Right atrium auricular region (tissue), 2 donors: ENCODE data around the gene MAGI2. TPM values are rescaled to one million over a fixed set of nuclear protein-coding genes. Genes with fewer than 3 reads are reported as not detected.

Experiments used
- DNase-seq: peaks from one replicate; pipeline ENCODE4 v3.0.0-alpha.2; 2019; ENCODE audit warnings: low spot score
- H3K27ac ChIP-seq, 2 donors: fragments of 200-600 bp; sonication (generic); 1 replicate in 1 of 2; 2 replicates in 1 of 2; pipeline ENCODE4 v1.5.1; 2016 to 2019
- H3K27me3 ChIP-seq, 2 donors: fragments of 200-600 bp; sonication (generic); one replicate each; pipeline versions ENCODE4 v1.5.1 to v1.6.0; 2017 to 2019
- H3K36me3 ChIP-seq: fragments of 200-600 bp; sonication (generic); one replicate; pipeline ENCODE4 v1.5.1; 2016
- H3K4me1 ChIP-seq, 2 donors: fragments of 200-600 bp; sonication (generic); one replicate each; pipeline versions ENCODE4 v1.5.1 to v1.6.0; 2017 to 2019
- H3K4me3 ChIP-seq, 2 donors: fragments of 200-600 bp; sonication (generic); 1 replicate in 1 of 2; 2 replicates in 1 of 2; pipeline ENCODE4 v1.5.1; 2017 to 2019; ENCODE audit warnings: mild to moderate bottlenecking in 1 of 2, moderate library complexity in 1 of 2
- H3K9me3 ChIP-seq, 2 donors: fragments of 200-600 bp; sonication (generic); one replicate each; pipeline ENCODE4 v1.5.1; 2019
- CTCF ChIP-seq, 2 donors: fragments of 200-600 bp; sonication (generic); IDR thresholded peaks; one replicate each; pipeline ENCODE4 v1.5.1; 2019; ENCODE audit warnings: antibody characterized with exemption in 2 of 2
- total RNA-seq, 2 donors: library from RNA; depleted of rRNA; stranded (reverse); fragments of >200 nt; gene quantifications; one replicate each; pipeline ENCODE4 v1.1.0, GENCODE V29; 2016

Gene MAGI2
- total RNA-seq, 2 donors from 2014 or later = 5.9 to 6.0 TPM

DNA sequence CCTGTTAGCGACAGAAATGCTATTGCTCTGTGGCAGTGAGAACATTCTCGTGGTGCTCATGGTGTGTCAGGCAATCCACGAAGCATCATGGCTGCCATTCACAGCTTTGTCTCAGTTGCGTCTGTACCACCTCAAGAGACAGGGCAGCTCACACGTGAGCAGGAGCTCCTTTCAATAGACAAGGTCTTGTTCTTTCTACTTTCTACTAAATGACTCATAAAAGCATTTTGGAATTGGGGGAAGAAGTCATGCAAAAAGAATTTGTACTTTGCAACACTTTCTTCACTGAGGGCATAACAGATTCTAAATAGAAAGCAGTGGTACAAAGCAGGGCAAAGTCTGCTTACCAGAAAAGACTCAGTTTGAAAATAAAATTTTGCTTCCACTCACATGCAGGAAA is 1016.3 kb downstream of the MAGI2 start:
- H3K4me3 ChIP-seq = no peak overlapping the region
- no peaks in the 10 kb centered on the region for H3K4me1 ChIP-seq
- H3K9me3 ChIP-seq = no peaks in the 10 kb centered on the region
- no peak overlapping the region for H3K27ac ChIP-seq
- no peak for DNase-seq
- no peaks in the 10 kb centered on the region for H3K27me3 ChIP-seq
- no peak for TF ChIP-seq CTCF (IDR thresholded peaks at IDR 0.05)
- H3K36me3 ChIP-seq = no peaks in the 10 kb centered on the region

- H3K9me3 ChIP-seq = no peaks in the 10 kb centered on the region
- DNase-seq = no peak
- H3K4me1 ChIP-seq = no peaks in the 10 kb centered on the region
- TF ChIP-seq CTCF (IDR thresholded peaks at IDR 0.05) = no peak
- no peak overlapping the region for H3K4me3 ChIP-seq
- no peaks in the 10 kb centered on the region for H3K36me3 ChIP-seq
- H3K27me3 ChIP-seq = no peaks in the 10 kb centered on the region
- H3K27ac ChIP-seq = no peak overlapping the region
Measured at GRCh38 chr7:78435355-78435754, 1018.1 kb downstream of the MAGI2 start.

- TF ChIP-seq CTCF (IDR thresholded peaks at IDR 0.05) = no peak
- no peak for DNase-seq
- H3K4me1 ChIP-seq = no peaks in the 10 kb centered on the region
- H3K27ac ChIP-seq = no peak overlapping the region
- no peaks in the 10 kb centered on the region for H3K27me3 ChIP-seq
- no peak overlapping the region for H3K4me3 ChIP-seq
- no peaks in the 10 kb centered on the region for H3K36me3 ChIP-seq
- no peaks in the 10 kb centered on the region for H3K9me3 ChIP-seq
Measured at GRCh38 chr7:78434281-78434680, 1019.2 kb downstream of the MAGI2 start.

DNA sequence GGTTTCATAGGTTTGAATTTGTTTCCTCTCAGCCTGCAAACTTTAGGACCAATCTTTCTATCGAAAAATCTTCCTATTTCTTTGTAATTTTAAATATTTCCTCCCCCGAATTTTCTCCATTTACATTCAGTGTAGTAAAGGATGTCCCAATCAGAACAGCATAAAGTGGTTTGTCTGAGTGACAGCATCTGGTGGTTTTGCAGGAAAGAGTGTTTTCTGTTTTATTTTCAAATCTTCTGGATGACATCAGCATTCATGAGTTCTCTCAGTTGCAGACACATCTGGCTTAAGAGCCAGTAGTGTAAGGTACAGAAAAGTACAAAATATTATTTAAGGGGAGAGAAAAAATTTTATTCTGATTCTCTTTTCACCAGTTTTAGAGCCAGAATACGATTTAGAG is 1020.0 kb downstream of the MAGI2 start:
- no peak for TF ChIP-seq CTCF (IDR thresholded peaks at IDR 0.05)
- Histone ChIP-seq H3K36me3 (no peaks in the 10 kb centered on the region), H3K4me3 (no peak overlapping the region), H3K27me3 (no peaks in the 10 kb centered on the region), H3K9me3 (no peaks in the 10 kb centered on the region), H3K4me1 (no peaks in the 10 kb centered on the region), H3K27ac (no peak overlapping the region)
- DNase-seq = no peak

DNA sequence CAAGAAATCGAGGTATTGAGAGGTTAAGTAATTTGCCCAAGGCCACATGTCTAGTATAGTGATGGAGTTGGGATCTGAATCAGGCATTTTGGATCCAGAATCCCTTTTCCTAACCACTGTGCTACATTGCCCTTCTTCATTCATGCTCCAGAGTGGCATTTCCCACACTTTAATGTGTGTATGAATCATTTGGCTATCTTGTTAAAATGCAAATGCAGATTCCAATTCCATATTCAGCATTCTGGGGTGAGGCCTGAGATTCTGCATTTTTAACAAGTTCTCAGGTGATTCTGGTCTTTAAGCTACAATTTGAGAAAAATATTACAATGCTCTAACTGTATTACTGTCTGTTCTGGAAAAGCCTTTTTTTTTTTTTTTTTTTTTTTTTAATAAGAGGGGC is 1023.6 kb downstream of the MAGI2 start:
- H3K4me1 ChIP-seq = no peaks in the 10 kb centered on the region
- DNase-seq = no peak
- TF ChIP-seq CTCF (IDR thresholded peaks at IDR 0.05) = no peak
- H3K27ac ChIP-seq = no peak overlapping the region
- H3K4me3 ChIP-seq = no peak overlapping the region
- no peaks in the 10 kb centered on the region for H3K36me3 ChIP-seq
- no peaks in the 10 kb centered on the region for H3K27me3 ChIP-seq
- no peaks in the 10 kb centered on the region for H3K9me3 ChIP-seq

DNA sequence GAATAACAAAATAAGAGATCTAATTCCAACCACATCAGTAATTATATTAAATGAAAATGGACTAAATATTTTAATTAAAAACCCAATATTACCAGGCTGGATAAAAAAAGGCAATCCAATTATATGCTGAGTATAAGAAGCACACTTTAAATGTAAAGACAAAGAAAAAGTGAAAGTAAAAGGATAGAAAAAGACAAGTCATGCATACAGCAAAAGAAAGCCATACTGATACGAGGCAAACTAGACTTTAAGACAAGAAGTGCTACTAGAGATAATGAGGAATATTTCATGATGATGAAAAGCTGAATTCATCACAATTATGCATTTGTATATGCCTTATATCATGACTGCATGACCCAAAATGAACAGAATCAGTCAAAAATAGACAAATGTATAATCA is 1026.3 kb downstream of the MAGI2 start:
- Histone ChIP-seq H3K4me3 (no peak overlapping the region), H3K27me3 (no peaks in the 10 kb centered on the region), H3K9me3 (no peaks in the 10 kb centered on the region), H3K4me1 (no peaks in the 10 kb centered on the region), H3K27ac (no peak overlapping the region), H3K36me3 (no peaks in the 10 kb centered on the region)
- TF ChIP-seq CTCF (IDR thresholded peaks at IDR 0.05) = no peak
- no peak for DNase-seq
